GM21423 (cell line): ENCODE data around the gene CDC5L.
"Not testable (repeated sequence)": the region's sequence is repeated elsewhere in the genome, so short reads cannot be mapped to it uniquely, and the experiment has no call there.

ENCODE experiments used
- ATAC-seq: cut with Tn5 transposase; IDR thresholded peaks from one replicate; pipeline ENCODE4 v1.9.1; 2021; ENCODE audit warnings: mild to moderate bottlenecking, moderate library complexity; ENCODE audit not compliant: unreplicated experiment

The CDC5L gene

GRCh38 chr6:44449181-44449580, 61.7 kb downstream of the CDC5L start:
- ATAC-seq = not testable (repeated sequence)

GRCh38 chr6:44451803-44452695, 64.5 kb downstream of the CDC5L start:
- ATAC-seq = no peak

GRCh38 chr6:44452725-44453124, 65.2 kb downstream of the CDC5L start:
- ATAC-seq = no peak

GRCh38 chr6:44453146-44453545, 65.6 kb downstream of the CDC5L start:
- no peak for ATAC-seq

GRCh38 chr6:44454198-44454597, 66.7 kb downstream of the CDC5L start:
- no peak for ATAC-seq

- ATAC-seq = no peak
These were observed 68.8 kb downstream of the CDC5L start for GRCh38 chr6:44456070-44456965.

GRCh38 chr6:44456966-44457292, 69.4 kb downstream of the CDC5L start:
- no peak for ATAC-seq

GRCh38 chr6:44457596-44457995, 70.1 kb downstream of the CDC5L start:
- ATAC-seq = no peak

GRCh38 chr6:44458551-44458950, 71.0 kb downstream of the CDC5L start:
- ATAC-seq = no peak

- ATAC-seq = no peak
These were observed 74.8 kb downstream of the CDC5L start for GRCh38 chr6:44462335-44462734.

GRCh38 chr6:44462797-44463727, 75.6 kb downstream of the CDC5L start:
- no peak for ATAC-seq

- no peak for ATAC-seq
These were observed 76.4 kb downstream of the CDC5L start for GRCh38 chr6:44463728-44464450.

GRCh38 chr6:44464527-44465310, 77.2 kb downstream of the CDC5L start:
- ATAC-seq = no peak

- no peak for ATAC-seq
These were observed 79.4 kb downstream of the CDC5L start for GRCh38 chr6:44466955-44467354.

- no peak for ATAC-seq
These were observed 81.3 kb downstream of the CDC5L start for GRCh38 chr6:44468835-44469234.

- no peak for ATAC-seq
These were observed 82.6 kb downstream of the CDC5L start for GRCh38 chr6:44470115-44470464.

- ATAC-seq = no peak
These were observed 83.2 kb downstream of the CDC5L start for GRCh38 chr6:44470746-44471145.

- no peak for ATAC-seq
These were observed 83.9 kb downstream of the CDC5L start for GRCh38 chr6:44471271-44471981.
